SU-DHL-6 (cell line): ENCODE results near the gene CNTRL.

Experiments
- CTCF ChIP-seq: fragments of 200-600 bp; sonication (generic); IDR thresholded peaks from one replicate; pipeline ENCODE4 v1.5.1; 2017; ENCODE audit warnings: antibody characterized with exemption, mild to moderate bottlenecking, low read length, moderate library complexity; ENCODE audit not compliant: insufficient read depth, poor library complexity, severe bottlenecking
- EZH2phosphoT487 ChIP-seq: fragments of 200-600 bp; sonication (generic), shearing (Covaris generic); conservative IDR thresholded peaks from 2 replicates; pipeline ENCODE4 v1.6.1; 2018; ENCODE audit warnings: mild to moderate bottlenecking, antibody characterized with exemption, low read length, moderate library complexity, mixed read lengths

DNA sequence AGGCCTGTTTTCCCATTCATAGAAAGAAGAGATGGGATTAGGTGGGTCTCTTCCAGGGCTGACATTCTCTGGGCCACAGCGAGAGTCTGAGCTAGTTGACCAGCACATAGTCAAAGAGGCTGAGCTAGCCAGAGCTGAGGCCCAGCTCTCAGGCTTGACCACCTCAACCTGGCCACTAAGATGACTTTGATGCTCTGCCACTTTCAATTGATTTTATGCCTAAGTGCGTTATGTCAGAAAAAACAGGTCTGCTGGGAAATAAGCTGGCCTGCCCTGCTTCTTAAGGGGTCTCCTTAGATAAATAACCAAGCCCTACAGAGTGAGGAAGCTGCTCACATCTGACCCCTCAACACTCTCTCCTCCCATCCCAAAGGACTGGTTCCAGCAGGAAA, 146.9 kb downstream of the CNTRL start:
- TF ChIP-seq CTCF (no peak), EZH2phosphoT487 (no peak)
